Skeletal muscle satellite cell (primary cell): Measurements from ENCODE around the gene CDKN2B-AS1. TPM values are rescaled to one million over a fixed set of nuclear protein-coding genes. Genes with fewer than 3 reads are reported as not detected.
"Not testable (repeated sequence)": the region's sequence is repeated elsewhere in the genome, so short reads cannot be mapped to it uniquely, and the experiment has no call there.

Source experiments
- H3K27me3 ChIP-seq: 2 replicates; pipeline ENCODE4 v1.7.0; 2013; ENCODE audit warnings: low read length; ENCODE audit not compliant: control insufficient read depth, insufficient read depth
- H3K36me3 ChIP-seq: 2 replicates; pipeline ENCODE4 v1.7.0; 2013; ENCODE audit warnings: mild to moderate bottlenecking, control low read depth, low read length; ENCODE audit not compliant: insufficient read depth
- H3K4me1 ChIP-seq: 2 replicates; pipeline ENCODE4 v1.7.0; 2013; ENCODE audit warnings: low read length; ENCODE audit not compliant: control insufficient read depth, insufficient read depth
- H3K4me2 ChIP-seq: 2 replicates; pipeline ENCODE4 v1.7.0; 2013; ENCODE audit warnings: mild to moderate bottlenecking, low read length
- H3K4me3 ChIP-seq: 2 replicates; pipeline ENCODE4 v1.7.0; 2013; ENCODE audit warnings: low read length
- H3K9ac ChIP-seq: 2 replicates; pipeline ENCODE4 v1.7.0; 2013; ENCODE audit warnings: mild to moderate bottlenecking, low read depth, low read length, moderate library complexity
- H3K9me3 ChIP-seq: replicated peaks from 2 replicates; pipeline ENCODE4 v1.7.0; 2013; ENCODE audit warnings: mild to moderate bottlenecking, control low read depth, low read length
- total RNA-seq: library from RNA; depleted of rRNA; stranded (reverse); fragments of >200 nt; gene quantifications from 2 replicates; pipeline ENCODE4 v1.2.3, GENCODE V29; 2012; rRNA removed

CDKN2B-AS1 gene
- 3.3 and 3.5 TPM in 2 replicates for total RNA-seq

DNA sequence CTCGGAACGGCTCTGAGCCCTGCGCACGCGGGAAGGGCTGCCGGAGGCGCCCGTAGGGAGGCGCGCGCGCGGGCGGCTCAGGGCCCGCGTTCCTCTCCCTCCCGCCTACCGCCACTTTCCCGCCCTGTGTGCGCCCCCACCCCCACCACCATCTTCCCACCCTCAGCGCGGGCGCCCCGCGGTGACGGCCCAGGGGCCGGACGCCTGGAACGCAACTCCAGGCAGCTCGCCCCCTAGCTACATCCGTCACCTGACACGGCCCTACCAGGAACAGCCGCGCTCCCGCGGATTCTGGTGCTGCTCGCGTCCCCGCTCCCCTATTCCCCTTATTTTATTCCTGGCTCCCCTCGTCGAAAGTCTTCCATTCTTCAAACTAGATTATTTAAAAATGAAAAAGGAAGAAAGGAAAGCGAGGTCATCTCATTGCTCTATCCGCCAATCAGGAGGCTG lies at the start of gene CDKN2B-AS1:
Gene CDKN2B-AS1, plus strand, starts transcription at position 236 of the 450 bp plus-strand sequence.
- Histone ChIP-seq H3K9ac (peak within 1 kb of the TSS; percentile 89), H3K4me2 (peak within 1 kb of the TSS; percentile 94), H3K9me3 (no peaks in the 10 kb centered on the region), H3K27me3 (no peaks in the 10 kb centered on the region), H3K4me1 (peaks cover 26% of the 10 kb centered on the region), H3K4me3 (peak within 1 kb of the TSS; percentile 90), H3K36me3 (peaks cover under 1% of the 10 kb centered on the region)

DNA sequence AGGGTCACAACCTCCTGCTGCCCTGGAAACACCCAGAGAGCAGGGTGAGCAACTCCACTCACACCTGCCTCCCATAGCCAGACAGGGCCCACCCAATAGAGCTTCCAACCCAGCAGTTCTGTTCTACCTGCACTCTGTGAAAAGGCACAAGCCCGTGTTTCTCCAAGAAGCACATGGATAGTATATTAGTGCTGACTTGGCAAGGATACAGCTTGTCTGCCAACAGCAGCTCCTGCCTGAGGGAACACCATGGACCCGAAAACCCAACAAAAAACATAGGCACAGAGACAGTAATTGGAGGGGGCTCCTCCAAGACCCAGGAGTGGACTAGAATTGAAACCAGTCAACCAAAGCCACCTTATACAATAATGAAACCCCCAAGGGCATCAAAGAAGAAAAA lies 49.0 kb upstream of the CDKN2B-AS1 start:
- Histone ChIP-seq H3K9me3 (no peaks in the 10 kb centered on the region), H3K4me2 (no peak overlapping the region), H3K27me3 (peaks cover 4% of the 10 kb centered on the region), H3K36me3 (no peaks in the 10 kb centered on the region), H3K9ac (no peak overlapping the region), H3K4me1 (no peaks in the 10 kb centered on the region), H3K4me3 (no peak overlapping the region)

DNA sequence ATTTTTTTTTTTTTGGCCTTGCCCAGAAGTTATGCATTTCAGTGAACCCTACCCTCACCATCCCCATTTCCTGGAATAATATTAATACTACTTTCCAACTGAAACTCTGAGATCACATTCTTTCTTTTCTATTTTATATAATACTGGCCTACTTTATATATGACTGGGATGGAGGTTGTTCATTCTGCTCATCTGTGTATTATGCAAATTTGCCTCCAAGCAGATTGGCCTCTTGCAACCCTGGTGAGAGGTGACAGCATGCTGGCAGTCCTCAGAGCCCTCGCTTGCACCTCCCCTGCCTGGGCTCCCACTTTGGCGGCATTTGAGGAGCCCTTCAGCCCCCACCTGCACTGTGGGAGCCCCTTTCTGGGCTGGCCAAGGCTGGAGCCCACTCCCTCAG lies 35.8 kb upstream of the CDKN2B-AS1 start:
- no peak overlapping the region for H3K9ac ChIP-seq
- no peaks in the 10 kb centered on the region for H3K27me3 ChIP-seq
- H3K4me2 ChIP-seq: no peak overlapping the region
- no peaks in the 10 kb centered on the region for H3K36me3 ChIP-seq
- no peaks in the 10 kb centered on the region for H3K4me1 ChIP-seq
- no peak overlapping the region for H3K4me3 ChIP-seq
- H3K9me3 ChIP-seq: no peaks in the 10 kb centered on the region

DNA sequence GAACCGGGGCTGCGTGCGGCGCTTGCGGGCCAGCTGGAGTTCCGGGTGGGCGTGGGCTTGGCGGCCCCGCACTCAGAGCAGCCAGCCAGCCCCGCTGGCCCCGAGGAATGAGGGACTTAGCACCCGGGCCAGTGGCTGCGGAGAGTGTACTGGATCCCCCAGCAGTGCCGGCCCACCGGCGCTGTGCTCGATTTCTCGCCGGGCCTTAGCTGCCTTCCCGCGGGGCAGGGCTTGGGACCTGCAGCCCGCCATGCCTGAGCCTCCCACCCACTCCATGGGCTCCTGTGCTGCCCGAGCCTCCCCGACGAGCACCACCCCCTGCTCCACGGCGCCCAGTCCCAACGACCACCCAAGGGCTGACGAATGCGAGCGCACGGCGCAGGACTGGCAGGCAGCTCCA lies 35.3 kb upstream of the CDKN2B-AS1 start:
- H3K4me1 ChIP-seq, H3K9ac ChIP-seq, H3K9me3 ChIP-seq, H3K27me3 ChIP-seq, H3K4me2 ChIP-seq, H3K36me3 ChIP-seq, H3K4me3 ChIP-seq: not testable (repeated sequence)

DNA sequence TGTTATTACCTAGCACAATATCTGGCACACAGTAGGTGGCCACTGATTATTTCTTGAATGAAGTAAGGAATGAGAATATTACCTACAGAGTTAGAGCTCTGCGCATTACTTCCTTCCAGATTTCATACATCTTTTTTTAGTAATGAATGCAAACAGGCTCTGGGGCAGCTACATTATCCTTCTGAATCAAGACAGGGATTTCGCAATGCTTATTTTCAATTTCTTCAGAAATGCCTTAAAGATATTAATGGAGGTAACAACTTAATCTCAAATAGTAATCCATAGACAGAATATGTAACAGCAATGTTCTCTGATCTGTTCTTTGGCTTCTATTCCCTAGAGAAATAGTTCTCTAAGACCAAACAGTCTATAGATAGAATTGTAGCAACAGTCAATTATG lies 33.0 kb upstream of the CDKN2B-AS1 start:
- H3K36me3 ChIP-seq: no peaks in the 10 kb centered on the region
- H3K27me3 ChIP-seq: no peaks in the 10 kb centered on the region
- H3K9me3 ChIP-seq: no peaks in the 10 kb centered on the region
- H3K4me3 ChIP-seq: no peak overlapping the region
- H3K4me1 ChIP-seq: peaks cover 15% of the 10 kb centered on the region
- no peak overlapping the region for H3K4me2 ChIP-seq
- no peak overlapping the region for H3K9ac ChIP-seq

DNA sequence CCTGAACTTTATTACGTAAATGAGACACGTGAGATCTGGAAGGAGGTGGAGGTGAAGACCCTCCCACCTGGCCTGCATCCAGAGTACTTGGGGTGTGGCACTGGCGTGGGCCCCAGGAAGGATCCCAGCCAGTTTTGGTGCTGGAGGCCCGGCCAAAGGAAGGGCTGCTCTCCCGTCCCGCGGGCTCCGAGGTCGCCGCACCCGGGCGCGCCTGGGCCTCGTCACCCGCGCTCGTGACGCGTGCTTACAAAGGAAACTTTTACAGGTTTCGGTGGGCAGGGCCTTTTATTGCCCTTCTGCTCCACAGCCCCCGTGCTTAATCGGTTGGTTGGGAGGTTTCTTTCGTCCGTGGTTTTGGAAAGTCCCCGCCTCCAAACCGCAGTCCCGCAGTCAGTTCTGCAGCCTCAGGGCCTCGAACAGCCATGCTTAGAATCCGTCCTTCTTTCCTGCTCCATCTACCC lies 29.6 kb upstream of the CDKN2B-AS1 start:
- Histone ChIP-seq H3K4me1 (peaks cover 20% of the 10 kb centered on the region), H3K9me3 (peaks cover 9% of the 10 kb centered on the region), H3K36me3 (peaks cover 3% of the 10 kb centered on the region), H3K4me2 (peak overlapping the region; percentile 90), H3K9ac (peak overlapping the region; percentile 75), H3K4me3 (peak overlapping the region; percentile 69), H3K27me3 (peaks cover 21% of the 10 kb centered on the region)

DNA sequence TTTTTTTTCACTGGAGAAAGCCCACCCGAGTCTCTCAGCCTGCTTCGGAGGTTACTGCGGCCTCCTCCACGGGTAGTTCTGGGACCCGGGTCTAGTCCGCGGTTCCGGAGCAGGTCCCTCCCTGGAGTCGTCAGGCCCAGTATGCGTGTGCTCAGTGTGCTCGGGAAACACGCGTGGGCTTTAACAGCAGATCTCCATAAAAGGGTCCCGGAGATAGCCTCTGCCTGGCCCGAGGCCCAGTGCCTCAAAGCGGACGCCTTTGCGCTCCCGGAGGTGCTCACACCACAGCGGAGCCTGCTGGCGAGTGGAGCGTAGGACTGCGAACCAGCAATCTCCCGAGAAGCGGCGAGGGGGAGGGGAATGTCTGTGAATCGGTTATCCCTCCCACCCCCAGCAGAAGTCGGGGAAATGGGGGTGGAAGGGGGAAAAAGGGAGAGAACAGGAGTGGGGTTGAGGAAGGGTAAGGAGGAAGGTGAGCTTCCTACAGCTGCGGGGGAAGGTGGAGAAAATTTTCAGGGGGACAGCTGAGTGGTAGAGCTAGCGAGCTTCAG lies 29.1 kb upstream of the CDKN2B-AS1 start:
- Histone ChIP-seq H3K27me3 (peaks cover 26% of the 10 kb centered on the region), H3K4me1 (peaks cover 20% of the 10 kb centered on the region), H3K4me3 (peak overlapping the region; percentile 69)

DNA sequence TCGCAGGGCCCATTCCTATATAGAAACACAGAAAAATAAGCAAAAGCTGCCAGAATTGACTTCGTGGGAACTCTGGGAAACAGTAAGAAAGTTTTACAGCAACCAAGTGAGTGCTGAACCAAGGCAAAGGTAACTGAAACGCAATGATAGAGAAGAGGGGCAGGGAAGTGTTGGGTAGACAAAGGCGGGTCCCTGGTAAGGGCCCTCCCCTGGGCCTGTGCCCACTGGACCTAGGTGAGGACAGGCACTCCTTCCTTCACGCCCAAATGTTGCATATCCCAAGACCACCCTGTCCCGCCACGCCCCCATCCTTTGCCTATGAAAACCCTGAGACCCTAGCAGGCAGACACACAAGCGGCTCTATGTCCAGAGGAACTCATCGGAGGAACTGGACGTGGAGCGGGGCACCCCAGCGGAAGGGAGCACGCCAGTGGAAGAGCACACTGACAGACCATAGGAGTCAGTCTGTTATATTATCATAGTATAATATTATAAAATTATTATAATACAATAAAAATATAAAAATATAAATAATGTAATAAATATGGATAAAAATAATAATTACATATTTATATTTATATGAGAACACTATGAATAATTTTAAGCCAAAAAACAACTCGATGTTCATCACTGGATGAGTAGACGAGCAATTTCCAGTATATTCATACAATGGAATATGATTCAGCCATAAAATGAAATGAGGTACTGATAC lies 28.3 kb upstream of the CDKN2B-AS1 start:
- Histone ChIP-seq H3K36me3 (peaks cover 10% of the 10 kb centered on the region), H3K4me3 (no peak overlapping the region), H3K4me1 (peaks cover 23% of the 10 kb centered on the region), H3K9me3 (peaks cover 9% of the 10 kb centered on the region), H3K27me3 (peaks cover 29% of the 10 kb centered on the region), H3K9ac (no peak overlapping the region), H3K4me2 (peak overlapping the region; percentile 90)

More for the DNA sequence above, 29.1 kb upstream of the CDKN2B-AS1 start:
- H3K4me2 ChIP-seq: peak overlapping the region; percentile 90
- peaks cover 9% of the 10 kb centered on the region for H3K36me3 ChIP-seq
- peaks cover 9% of the 10 kb centered on the region for H3K9me3 ChIP-seq
- H3K9ac ChIP-seq: peak overlapping the region; percentile 75

DNA sequence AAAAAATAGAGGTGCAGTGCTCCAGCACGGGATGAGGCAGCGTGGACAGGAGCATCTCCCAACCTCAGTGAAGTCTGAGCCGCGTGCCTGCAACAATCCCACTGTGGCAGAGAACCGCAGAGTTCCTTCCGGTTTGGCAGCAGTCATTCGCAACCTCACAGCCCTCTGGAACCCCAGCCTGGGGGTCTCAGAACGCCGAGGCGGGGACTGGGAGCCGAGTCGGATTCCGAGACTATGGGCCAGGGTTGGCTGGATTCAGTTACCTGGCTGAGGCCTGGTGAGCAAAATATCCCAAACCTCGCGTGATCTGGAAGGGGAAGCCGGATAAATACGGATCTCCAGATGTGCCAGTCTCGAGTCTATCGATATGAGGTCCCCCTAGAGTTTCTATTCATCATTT lies 27.4 kb upstream of the CDKN2B-AS1 start:
- peaks cover 31% of the 10 kb centered on the region for H3K4me1 ChIP-seq
- H3K36me3 ChIP-seq: peaks cover 10% of the 10 kb centered on the region
- H3K4me2 ChIP-seq: no peak overlapping the region
- no peak overlapping the region for H3K9ac ChIP-seq
- peaks cover 29% of the 10 kb centered on the region for H3K27me3 ChIP-seq
- peaks cover 9% of the 10 kb centered on the region for H3K9me3 ChIP-seq
- no peak overlapping the region for H3K4me3 ChIP-seq

DNA sequence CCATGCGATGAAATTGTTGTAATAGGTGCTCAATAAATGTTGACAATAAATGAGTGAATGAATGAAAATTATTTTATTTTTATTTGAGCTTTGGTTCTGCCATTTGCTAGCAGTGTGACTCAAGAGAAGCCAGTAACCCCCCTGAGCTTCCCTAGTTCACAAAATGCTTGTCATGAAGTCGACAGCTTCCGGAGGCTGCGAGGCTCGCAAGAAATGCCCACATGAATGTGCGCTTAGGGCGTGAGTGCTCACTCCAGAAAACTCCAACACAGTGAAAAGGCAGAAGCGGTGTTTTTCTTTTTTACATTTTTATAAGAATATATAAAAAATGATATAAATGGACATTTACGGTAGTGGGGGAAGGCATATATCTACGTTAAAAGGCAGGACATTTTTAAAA lies 26.9 kb upstream of the CDKN2B-AS1 start:
- H3K4me3 ChIP-seq: no peak overlapping the region
- peaks cover 29% of the 10 kb centered on the region for H3K27me3 ChIP-seq
- peaks cover 32% of the 10 kb centered on the region for H3K4me1 ChIP-seq
- H3K9me3 ChIP-seq: peaks cover 9% of the 10 kb centered on the region
- H3K9ac ChIP-seq: no peak overlapping the region
- peaks cover 10% of the 10 kb centered on the region for H3K36me3 ChIP-seq
- H3K4me2 ChIP-seq: no peak overlapping the region

DNA sequence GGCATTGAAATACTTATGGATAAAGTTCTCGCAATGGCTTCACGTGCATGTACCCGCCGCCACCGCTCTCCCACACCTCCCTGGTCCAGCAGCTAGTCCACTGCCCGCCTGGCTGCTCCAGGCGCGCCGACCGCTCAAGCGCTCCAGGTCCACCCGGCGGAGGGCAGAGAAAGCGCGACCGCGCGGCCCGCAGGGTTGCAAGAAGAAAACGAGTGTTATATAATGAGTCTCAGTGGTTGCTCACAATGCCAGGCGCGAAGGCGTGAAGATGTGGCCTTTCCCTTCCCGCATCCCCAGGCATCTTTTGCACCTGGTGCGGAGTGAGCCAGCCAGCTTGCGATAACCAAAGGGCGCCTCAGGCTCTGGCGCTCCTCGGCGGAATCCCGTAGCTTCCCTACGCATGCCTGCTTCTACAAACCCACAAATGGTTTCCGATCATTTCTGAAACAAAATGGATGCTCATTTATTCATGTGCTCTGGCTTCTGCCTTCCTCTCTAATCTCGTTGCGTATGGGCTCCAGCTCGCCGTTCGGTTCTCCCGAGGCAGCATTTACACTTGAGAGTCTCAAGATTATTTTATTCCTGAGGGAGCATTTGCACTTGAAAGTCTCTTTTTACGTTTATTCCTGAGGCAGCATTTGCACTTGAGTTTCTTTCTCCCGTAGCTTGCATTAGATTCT lies 26.1 kb upstream of the CDKN2B-AS1 start:
- Histone ChIP-seq H3K27me3 (peaks cover 31% of the 10 kb centered on the region), H3K4me1 (peaks cover 32% of the 10 kb centered on the region), H3K4me3 (peak overlapping the region; percentile 43), H3K9me3 (peaks cover 9% of the 10 kb centered on the region), H3K9ac (no peak overlapping the region), H3K4me2 (peak overlapping the region; percentile 75), H3K36me3 (peaks cover 10% of the 10 kb centered on the region)
